HUDEP-2 (cell line): ENCODE measurements around the gene TIMM8A.
"Not testable (repeated sequence)": the region's sequence is repeated elsewhere in the genome, so short reads cannot be mapped to it uniquely, and the experiment has no call there.

ENCODE experiments used
- DNase-seq, 76 experiments: peaks; one replicate each; lab custom pipeline; 2025; ENCODE audit not compliant: unreplicated experiment in 76 of 76; lab: John Stamatoyannopoulos, UW

Gene TIMM8A

GRCh38 chrX:101362116-101362515 is 13.6 kb upstream of the TIMM8A start:
- DNase-seq = no peak

DNA sequence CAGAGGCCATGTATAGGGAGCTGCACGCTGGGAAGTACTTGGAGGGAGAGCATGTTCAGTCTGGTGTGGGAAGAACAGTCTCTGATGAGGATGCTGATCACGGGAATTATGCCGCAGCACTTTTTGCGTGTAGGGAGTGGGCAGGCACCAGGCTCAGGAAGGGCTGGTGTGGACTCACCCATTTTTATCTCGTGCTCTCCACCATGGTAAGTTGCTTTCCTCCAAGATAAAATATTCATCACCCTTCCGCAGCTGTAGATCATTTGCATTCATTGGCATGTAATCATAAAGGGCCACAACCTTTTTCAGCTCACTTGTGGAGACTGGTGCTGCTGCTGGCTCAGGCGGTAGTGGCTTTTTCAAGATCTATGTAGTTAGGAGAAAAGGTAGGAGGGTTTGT is 11.8 kb upstream of the TIMM8A start:
- DNase-seq = peak in 72 of 76 experiments; percentile 1 to 80 (median 40)

- peak in 15 of 76 experiments; percentile 8 to 63 (median 40) for DNase-seq
These were observed 11.4 kb upstream of the TIMM8A start for GRCh38 chrX:101359966-101360365.

GRCh38 chrX:101357166-101357795 is 8.7 kb upstream of the TIMM8A start:
- DNase-seq = peak in 5 of 76 experiments; percentile 3 to 13 (median 8)

GRCh38 chrX:101349193-101349562 is 636 bp upstream of the TIMM8A start:
- peak in 8 of 76 experiments; percentile 0 to 39 (median 9) for DNase-seq

GRCh38 chrX:101347859-101348451 is 587 bp downstream of the TIMM8A start:
- DNase-seq = no peak

DNA sequence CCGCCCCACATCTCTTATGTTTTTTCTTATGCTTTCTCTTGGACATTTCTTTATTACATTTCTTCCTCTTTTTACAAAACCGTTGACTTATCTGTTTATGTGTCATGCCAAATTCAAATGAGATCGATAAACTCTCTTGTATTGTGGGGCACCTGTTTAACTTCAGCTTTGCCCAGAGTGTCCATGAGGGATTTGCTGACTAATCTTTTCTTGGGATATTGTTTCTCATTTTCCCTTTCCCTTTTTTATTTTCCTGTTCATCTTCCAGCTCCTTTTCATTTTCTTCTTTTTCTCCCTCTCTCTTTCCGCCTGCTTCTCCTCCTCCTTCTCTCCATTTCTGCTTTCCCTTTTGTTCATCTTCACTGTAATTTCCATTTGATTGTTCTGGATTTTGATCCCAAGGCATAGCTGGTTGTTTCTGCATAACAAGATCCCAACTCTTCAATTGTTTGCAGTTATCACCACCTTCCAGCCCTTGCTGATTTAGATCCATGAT is 10.7 kb downstream of the TIMM8A start:
- DNase-seq = no peak

GRCh38 chrX:101334310-101334709 is 14.2 kb downstream of the TIMM8A start:
- peak in 1 of 76 experiments; percentile 0 for DNase-seq

DNA sequence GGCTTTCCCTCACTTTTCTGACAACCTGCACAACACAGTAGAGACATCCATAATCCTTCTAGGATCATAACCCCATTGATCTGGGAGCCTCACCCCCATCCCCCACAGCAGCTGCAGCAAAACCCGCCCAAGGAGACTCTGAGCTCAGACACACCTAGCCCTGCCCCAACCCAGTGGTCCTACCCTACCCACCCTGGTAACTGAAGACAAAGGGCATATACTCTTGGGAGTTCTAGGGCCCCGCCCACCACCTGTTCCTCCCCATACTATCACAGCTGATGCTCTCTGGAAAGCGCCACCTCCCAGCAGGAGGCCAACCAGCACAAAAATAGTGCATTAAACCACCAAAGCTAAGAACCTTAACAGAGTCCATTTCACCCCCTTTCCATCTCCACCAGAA is 21.9 kb downstream of the TIMM8A start:
- not testable (repeated sequence) for DNase-seq

DNA sequence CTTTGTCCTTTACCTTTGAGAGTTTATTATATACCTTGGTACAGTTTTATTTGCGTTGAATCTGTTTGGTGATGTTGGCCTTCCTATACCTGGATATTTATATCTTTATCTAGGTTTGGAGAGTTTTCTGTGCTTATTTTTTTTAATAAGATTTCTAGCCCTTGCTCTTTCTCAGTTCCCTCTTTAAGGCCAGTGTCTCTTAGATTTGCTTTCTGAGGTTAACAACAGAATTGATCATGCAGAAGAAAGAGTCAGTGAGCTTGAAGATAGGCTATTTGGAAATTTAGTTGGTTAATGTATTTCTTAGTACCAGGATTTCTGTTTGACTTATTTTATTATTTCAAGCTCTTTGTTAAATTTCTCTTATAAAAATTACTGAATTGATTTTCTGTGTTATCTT is 44.8 kb downstream of the TIMM8A start:
- DNase-seq = no peak
